ENCODE results near the gene TSC2.
A peak's percentile ranks its signal among the peaks of the same experiment; 100 is the strongest.
"Not testable (repeated sequence)": the region's sequence is repeated elsewhere in the genome, so short reads cannot be mapped to it uniquely, and the experiment has no call there.

TSC2 gene

GRCh38 chr16:2009791-2010510 lies 37.8 kb upstream of the TSC2 start, which contains the start of gene ZNF598:
ZNF598 (minus strand) TSS chr16:2009821.
- DNase-seq (ENCODE audit: low spot score) = peak; percentile 94

GRCh38 chr16:2011726-2012125 lies 36.1 kb upstream of the TSC2 start:
- DNase-seq (ENCODE audit: low spot score) = not testable (repeated sequence)

DNA sequence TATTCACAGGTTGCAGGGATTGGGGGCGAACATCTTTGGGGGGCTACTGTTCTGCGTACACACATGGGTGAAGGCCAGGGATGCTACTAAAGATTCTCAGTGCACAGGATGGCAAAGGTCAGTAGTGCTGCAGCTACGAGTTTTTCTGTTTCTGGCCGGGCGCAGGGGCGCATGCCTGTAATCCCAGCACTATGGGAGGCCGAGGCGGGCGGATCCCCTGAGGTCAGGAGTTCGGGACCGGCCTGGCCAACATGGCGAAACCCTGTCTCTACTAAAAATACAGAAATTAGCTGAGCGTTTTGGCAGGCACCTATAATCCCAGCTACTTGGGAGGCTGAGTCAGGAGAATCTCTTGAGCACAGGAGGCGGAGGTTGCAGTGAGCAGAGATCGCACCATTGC lies 34.3 kb upstream of the TSC2 start:
- no peak for DNase-seq (ENCODE audit: low spot score)

DNA sequence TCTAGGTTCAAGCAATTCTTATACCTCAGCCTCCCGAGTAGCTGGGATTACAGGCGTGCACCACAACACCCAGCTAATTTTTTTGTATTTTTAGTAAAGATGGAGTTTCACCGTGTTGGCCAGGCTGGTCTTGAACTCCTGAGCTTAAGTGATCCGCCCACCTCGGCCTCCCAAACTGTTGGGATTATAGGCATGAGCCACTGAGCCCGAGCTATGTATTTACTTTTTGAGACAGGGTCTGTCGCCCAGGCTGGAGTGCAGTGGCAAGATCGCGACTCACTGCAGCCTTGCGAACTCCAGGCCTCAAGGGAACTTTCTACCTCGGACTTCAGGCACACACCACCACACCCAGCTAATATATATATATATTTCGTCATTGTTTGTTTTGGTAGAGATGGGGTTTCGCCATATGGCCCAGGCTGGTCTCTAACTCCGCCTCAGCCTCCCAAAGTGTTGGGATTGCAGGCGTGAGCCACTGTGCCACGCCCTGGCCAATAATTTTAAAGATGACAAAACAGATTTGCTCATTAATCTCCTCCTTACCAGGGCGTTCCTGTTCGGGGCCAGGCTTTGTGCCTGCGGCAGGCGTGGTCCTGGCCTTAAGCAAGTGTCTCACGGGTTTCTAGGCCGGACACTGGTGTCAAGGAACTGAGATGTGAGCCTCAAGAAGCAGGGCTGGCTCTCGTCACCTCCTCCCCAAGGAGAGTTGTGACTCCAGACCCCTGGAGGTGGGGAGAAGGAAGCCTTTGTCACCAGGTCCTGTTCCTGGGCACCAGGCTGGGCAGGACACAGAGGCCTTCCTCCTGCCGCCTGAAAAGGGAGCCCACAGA lies 32.5 kb upstream of the TSC2 start:
- DNase-seq (ENCODE audit: low spot score) = peak; percentile 77

GRCh38 chr16:2015947-2016208 lies 31.9 kb upstream of the TSC2 start:
- no peak for DNase-seq (ENCODE audit: low spot score)

GRCh38 chr16:2016407-2016922 lies 31.3 kb upstream of the TSC2 start:
- DNase-seq (ENCODE audit: low spot score) = no peak

DNA sequence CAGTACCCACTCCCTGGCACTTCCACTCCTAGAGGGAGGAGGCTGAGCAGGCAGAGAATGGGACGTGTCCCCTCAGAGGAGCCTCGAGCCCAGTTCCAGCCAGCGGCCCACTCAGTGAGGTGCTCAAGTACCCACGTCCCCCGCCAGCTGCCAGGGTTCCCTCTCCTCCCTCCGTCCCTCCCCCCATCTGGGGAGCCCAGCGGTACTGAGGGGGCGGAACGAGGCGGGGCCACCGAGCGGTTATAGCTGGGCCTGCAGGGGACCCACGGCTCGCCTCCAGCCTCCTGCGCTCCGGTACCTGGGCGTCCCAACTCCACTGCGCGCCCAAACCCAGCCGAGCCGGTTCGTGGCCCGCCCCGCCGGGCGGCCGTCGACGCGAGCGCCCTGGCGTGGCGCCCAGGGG lies 28.3 kb upstream of the TSC2 start, which contains the start of gene NPW:
Gene NPW, plus strand, starts transcription at position 268 of the 403 bp plus-strand sequence.
- DNase-seq (ENCODE audit: low spot score) = peak; percentile 60

- no peak for DNase-seq (ENCODE audit: low spot score)
These were observed 27.6 kb upstream of the TSC2 start for GRCh38 chr16:2019921-2020831.

DNA sequence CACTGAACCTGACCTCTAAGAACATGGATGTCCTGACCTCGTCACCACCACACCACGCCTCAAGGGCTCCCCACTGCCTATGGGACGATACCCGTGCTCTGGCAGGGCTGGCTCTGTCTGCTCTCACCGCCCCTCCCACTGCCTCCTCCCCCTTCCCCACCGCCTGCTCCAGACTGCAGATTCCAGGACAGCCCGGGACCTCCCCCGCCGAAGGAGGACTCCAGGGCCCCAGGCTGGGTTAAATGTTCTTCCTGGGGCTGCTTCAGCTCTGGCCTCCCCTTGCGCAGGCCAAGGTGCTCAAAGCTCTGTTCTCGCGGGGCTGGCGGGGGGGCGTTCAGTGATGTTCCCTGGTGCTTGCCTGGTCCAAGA lies 25.1 kb upstream of the TSC2 start:
- peak; percentile 64 for DNase-seq (ENCODE audit: low spot score)

- DNase-seq (ENCODE audit: low spot score) = peak; percentile 96
These were observed 24.4 kb upstream of the TSC2 start for GRCh38 chr16:2023092-2024031.

- DNase-seq (ENCODE audit: low spot score) = no peak
These were observed 23.8 kb upstream of the TSC2 start for GRCh38 chr16:2024032-2024420.

- no peak for DNase-seq (ENCODE audit: low spot score)
These were observed 22.5 kb upstream of the TSC2 start for GRCh38 chr16:2025251-2025650.

DNA sequence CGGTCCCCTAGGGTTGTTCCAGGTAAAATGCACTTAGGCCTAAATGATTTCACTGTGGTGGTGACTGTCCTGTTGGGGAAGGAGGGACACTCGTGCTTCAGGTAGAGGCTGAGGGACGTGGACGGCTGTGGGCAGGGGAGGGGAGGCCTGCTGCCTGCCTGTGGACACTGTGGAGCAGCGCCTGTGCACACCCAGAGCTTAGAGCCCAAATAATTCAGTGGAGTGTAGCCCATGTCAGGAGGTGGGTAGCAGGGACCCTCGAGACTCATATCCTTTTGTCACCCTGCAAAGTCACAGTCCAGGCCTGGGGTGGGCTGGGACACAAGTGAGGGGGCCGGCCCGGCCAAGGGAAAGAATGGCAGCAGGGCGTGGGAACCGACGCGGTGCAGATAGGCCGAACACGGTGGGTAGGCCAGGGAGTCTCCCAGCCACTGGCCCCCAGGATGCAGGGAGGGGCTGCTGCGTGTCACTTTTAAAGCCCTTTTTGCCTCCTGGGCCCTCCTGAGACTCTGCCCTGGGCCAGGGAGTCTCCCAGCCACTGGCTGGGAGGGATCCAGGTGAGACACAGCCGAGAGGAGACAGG lies 21.8 kb upstream of the TSC2 start:
- DNase-seq (ENCODE audit: low spot score) = no peak

- peak; percentile 83 for DNase-seq (ENCODE audit: low spot score)
These were observed 21.2 kb upstream of the TSC2 start, which contains the start of gene NHERF2 for GRCh38 chr16:2026461-2027023. NHERF2 (plus strand) TSS chr16:2026902; CDS start chr16:2027006, 104 bp downstream.

DNA sequence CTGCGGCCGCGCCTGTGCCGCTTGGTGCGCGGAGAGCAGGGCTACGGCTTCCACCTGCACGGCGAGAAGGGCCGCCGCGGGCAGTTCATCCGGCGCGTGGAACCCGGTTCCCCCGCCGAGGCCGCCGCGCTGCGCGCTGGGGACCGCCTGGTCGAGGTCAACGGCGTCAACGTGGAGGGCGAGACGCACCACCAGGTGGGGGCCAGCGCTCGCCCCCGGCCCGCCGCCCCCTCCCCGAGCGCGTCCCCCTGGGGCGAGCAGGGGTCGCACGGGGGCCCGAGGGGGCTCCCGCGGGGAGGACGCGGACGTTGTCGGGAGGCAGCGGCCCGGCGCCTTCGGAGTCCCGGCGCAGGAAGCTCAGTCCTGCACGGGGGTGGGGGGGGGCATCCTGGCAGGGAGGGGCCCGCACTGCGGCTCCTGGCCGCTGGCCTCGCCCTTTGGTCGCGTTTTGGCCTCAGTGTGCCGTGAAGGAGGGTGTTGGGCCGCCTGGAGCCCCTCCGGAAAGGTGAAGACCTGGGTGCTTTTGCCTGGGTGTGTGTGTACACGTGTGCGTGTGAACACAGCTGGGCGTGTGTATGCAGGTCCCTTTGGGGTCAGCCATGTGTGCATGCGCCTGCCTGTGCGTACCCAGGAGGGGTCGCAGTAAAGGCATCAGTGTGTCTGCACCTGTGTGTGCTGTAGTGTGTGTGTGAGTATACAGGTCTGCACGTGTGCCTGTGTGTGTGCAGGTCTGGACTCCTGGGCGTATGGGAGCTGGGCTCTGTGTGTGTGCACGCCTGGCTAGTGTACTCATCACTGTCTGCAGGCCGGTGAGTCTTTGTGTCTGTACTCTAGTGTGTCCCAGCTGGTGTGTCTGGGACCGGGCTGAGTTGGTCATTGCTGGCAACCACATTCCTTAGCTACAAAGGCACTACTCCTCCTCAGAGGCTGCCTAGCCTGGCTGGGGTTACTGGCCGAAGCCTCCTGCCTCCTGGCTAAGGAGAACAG lies 20.5 kb upstream of the TSC2 start:
- no peak for DNase-seq (ENCODE audit: low spot score)

DNA sequence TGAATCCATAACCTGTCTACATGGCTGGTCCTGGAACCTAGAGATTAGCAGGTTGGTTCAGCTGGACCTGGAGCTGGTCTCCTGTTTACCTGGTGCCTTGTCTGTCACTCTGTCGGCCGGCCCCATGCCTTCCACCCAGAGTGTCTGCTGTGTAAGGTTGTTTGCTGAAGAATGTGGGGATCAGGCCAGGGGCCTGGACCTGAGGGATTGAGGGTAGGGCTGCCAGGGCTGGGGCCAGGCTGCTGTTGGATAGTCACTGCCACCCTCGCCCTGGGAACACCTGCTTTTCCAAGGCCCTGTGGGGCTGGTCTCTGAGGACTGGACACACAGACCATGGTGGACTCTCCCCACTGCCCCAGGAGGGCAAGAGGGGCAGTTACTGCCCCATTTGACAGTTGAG lies 19.6 kb upstream of the TSC2 start:
- no peak for DNase-seq (ENCODE audit: low spot score)

DNA sequence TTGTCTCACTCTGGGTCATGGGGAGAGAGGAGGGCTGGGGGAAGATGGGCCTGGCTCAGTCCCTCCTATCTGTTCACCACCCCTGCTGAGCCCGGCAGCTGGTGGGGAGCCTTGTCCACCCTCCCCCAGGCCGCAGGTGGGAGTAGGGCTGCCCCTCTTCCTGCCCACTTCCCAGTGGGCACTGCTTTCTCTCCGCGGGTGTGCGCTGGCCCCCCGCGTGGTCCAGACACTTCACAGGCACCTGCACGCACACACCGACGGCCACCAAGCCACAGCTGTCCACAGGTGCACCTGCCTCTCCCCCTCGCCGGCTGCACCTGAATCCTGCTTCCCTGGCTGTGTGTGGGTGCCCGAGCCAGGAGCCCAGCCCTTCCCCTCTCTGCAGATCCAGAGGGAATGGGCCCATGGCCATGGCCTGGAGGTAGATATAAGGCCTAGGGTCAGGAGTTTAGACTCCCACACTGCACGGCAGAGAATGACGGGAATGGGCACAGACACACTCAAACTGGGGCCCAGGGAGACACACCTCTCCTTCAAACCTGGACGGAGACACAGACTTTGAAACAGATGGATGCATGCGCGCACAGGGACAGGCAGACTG lies 19.1 kb upstream of the TSC2 start:
- DNase-seq (ENCODE audit: low spot score) = no peak

- DNase-seq (ENCODE audit: low spot score) = no peak
These were observed 18.4 kb upstream of the TSC2 start for GRCh38 chr16:2029350-2029749.

GRCh38 chr16:2030036-2030435 lies 17.7 kb upstream of the TSC2 start:
- DNase-seq (ENCODE audit: low spot score) = no peak

Data from D341Med (cell line).